BE2C (cell line): ENCODE results near the gene MYO1E.

Source experiments
- DNase-seq: peaks from one replicate; pipeline ENCODE4 v3.0.0-alpha.2; 2020
- H3K27me3 ChIP-seq: fragments of 250-450 bp; sonication (Bioruptor Pico); 2 replicates; pipeline ENCODE4 v1.5.1; 2020; ENCODE audit warnings: mild to moderate bottlenecking
- H3K36me3 ChIP-seq: fragments of 250-450 bp; sonication (Bioruptor Pico); 2 replicates; pipeline ENCODE4 v1.5.1; 2020; ENCODE audit warnings: mild to moderate bottlenecking
- H3K4me1 ChIP-seq: fragments of 250-450 bp; sonication (Bioruptor Pico); 2 replicates; pipeline ENCODE4 v1.5.1; 2020
- H3K4me3 ChIP-seq: 2 replicates; pipeline ENCODE4 v1.5.1; 2011; ENCODE audit warnings: low read depth, low read length
- H3K9me3 ChIP-seq: fragments of 250-450 bp; sonication (Bioruptor Pico); 2 replicates; pipeline ENCODE4 v1.5.1; 2020
- TF ChIP-seq, protein P1 (sequence below): IDR thresholded peaks from 2 replicates; pipeline ENCODE4 v1.5.1; 2012; ENCODE audit warnings: mild to moderate bottlenecking, low read depth, low read length

MYO1E gene

DNA sequence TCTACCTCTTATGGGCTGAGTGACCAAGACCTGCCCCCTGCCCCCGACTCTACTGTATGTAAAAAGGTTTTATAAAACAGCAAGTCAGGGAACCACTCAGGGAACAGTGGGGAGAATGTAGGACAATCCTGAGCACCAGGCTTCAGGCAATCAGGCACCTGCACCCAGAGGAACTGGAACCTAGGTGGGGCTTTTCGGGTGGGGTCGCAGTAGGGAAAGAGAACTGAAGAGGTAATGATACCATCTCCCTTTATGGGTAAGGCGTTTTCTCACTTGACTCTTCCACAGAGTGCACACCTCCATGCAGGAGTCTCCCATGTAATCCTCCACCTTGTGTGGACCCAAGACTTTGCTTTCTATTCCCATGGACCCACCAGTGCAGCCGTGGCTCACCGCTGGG, 45.8 kb downstream of the MYO1E start:
- Histone ChIP-seq H3K4me1 (no peaks in the 10 kb centered on the region), H3K4me3 (no peak overlapping the region)
- TF ChIP-seq, protein P1, sequence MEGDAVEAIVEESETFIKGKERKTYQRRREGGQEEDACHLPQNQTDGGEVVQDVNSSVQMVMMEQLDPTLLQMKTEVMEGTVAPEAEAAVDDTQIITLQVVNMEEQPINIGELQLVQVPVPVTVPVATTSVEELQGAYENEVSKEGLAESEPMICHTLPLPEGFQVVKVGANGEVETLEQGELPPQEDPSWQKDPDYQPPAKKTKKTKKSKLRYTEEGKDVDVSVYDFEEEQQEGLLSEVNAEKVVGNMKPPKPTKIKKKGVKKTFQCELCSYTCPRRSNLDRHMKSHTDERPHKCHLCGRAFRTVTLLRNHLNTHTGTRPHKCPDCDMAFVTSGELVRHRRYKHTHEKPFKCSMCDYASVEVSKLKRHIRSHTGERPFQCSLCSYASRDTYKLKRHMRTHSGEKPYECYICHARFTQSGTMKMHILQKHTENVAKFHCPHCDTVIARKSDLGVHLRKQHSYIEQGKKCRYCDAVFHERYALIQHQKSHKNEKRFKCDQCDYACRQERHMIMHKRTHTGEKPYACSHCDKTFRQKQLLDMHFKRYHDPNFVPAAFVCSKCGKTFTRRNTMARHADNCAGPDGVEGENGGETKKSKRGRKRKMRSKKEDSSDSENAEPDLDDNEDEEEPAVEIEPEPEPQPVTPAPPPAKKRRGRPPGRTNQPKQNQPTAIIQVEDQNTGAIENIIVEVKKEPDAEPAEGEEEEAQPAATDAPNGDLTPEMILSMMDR: no peak

DNA sequence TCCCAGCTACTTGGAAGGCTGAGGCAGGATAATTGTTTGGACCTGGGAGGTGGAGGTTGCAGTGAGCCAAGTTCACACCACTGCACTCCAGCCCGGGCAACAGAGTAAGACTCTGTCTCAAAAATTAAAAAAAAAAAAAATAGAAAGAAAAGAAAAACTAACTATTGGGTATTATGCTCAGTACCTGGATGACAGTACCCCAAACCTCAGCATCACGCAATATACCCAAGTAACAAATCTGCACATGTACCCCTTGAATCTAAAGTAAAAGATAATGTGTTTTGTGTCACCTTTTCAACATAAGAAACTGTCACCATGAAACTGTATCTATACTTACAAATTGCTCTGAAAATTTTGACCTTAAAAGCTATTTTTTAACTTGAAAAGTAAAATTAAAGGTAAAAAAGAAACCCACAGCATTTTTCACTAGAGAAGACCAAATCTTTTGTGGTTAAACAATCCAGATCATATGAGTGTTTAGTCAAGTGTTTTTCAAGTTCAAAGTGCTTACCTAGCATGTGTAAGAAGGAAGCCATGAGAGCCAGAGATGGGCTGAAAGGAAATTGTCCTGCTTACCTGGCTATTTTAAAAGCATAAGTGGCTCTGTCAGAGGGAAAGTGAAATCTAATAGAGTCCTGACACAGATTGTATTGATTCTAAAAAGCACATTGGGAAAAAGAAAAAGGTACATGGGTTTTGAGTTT, 50.5 kb downstream of the MYO1E start:
- H3K27me3 ChIP-seq: 0 out of 2 replicates have a peak, but pooled peaks cover 5% of the 10 kb centered on the region
- no peaks in the 10 kb centered on the region for H3K9me3 ChIP-seq
- no peaks in the 10 kb centered on the region for H3K36me3 ChIP-seq
- no peaks in the 10 kb centered on the region for H3K4me1 ChIP-seq
- no peak for DNase-seq
- no peak overlapping the region for H3K4me3 ChIP-seq
- TF ChIP-seq, protein P1: no peak

More for the DNA sequence above, 45.8 kb downstream of the MYO1E start:
- H3K27me3 ChIP-seq: peaks cover 16% of the 10 kb centered on the region; the same call in 1 of the 2 replicates
- no peak for DNase-seq
- H3K36me3 ChIP-seq: no peaks in the 10 kb centered on the region
- no peaks in the 10 kb centered on the region for H3K9me3 ChIP-seq

DNA sequence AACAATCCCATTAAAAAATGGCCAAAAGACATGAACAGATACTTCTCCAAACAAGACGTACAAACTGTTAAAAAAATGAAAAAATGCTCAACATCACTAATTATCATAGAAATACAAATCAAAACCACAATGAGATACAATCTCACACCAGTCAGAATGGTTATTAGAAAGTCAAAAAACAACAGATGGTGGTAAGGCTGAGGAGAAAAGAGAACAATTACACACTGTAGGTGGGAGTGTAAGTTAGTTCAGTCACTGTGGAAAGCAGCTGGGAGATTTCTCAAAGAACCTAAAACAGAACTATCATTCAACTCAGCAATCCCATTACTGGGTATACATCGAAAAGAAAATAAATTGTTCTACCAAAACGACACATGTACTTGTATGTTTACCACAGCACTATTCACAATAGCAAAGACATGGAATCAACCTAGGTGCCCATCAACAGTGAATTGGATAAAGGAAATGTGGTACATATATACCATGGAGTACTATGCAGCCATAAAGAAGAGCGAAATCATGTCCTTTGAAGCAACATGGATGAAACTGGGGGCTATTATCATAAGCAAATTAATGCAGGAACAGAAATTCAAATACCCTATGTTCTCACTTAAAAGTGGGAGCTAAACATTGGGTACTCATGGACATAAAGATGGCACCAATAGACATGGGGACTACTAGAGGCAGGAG, 51.5 kb downstream of the MYO1E start:
- Histone ChIP-seq H3K27me3 (0 out of 2 replicates have a peak, but pooled peaks cover 5% of the 10 kb centered on the region), H3K4me1 (no peaks in the 10 kb centered on the region), H3K4me3 (no peak overlapping the region), H3K9me3 (no peaks in the 10 kb centered on the region), H3K36me3 (no peaks in the 10 kb centered on the region)
- TF ChIP-seq, protein P1: no peak
- DNase-seq: no peak

DNA sequence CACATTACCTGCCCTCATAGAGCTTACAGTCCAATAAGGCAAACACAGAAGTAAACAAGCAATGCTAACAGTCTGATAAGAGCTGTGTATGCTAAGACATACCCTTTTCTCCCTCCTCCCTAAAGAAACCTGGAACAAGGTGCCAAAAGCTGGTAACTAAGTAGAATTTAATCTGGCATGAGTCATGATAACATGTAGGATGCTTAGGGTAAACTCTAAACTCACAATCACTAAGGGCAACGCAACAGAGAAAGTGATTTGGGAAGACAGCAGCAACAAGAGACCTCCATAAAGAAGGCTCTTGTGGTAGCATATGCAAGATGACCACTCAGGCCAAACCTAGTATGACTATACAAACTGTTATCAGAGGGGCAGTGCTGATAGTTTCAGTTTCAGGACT, 55.5 kb downstream of the MYO1E start:
- DNase-seq: no peak
- Histone ChIP-seq H3K4me3 (no peak overlapping the region), H3K36me3 (no peaks in the 10 kb centered on the region), H3K9me3 (no peaks in the 10 kb centered on the region), H3K27me3 (peaks cover under 1% of the 10 kb centered on the region; the same call in 1 of the 2 replicates), H3K4me1 (no peaks in the 10 kb centered on the region)
- TF ChIP-seq, protein P1: no peak

DNA sequence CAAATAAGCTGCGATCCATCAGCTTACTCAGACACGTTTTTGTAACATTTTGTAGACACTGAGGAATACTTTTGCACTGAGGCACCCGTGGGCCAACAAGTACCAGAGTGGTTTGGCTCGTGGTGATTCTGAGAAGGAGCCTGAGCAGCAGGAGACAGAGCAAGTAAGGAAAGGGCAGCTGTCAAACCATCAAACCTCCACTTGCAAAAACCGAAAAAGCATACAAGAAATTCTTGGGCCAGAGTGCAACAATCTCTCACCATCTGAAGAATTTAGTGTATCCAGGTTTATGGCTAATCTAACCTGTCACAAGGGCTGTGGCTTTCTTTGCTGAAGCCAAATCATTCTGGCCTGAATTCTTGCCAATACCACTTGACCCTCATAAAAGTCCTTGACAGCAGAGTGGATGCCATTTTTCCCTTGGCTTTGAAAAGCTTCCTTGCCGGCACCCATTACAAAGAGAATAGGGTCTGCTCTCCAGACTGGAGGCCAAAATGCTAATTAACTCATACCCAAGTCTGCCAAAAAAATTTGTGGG, 56.7 kb downstream of the MYO1E start:
- Histone ChIP-seq H3K27me3 (peaks cover 7% of the 10 kb centered on the region), H3K4me3 (no peak overlapping the region), H3K9me3 (no peaks in the 10 kb centered on the region), H3K4me1 (no peaks in the 10 kb centered on the region), H3K36me3 (no peaks in the 10 kb centered on the region)
- TF ChIP-seq, protein P1: no peak
- DNase-seq: no peak
